Thoracic aorta (tissue), 2 donors: ENCODE data around the gene FRMD3. TPM values are rescaled to one million over a fixed set of nuclear protein-coding genes. Genes with fewer than 3 reads are reported as not detected.

Source experiments
- ATAC-seq: fragments of 150-250 bp; one replicate; pipeline ENCODE4 v1.8.0; 2017; ENCODE audit warnings: low read depth; ENCODE audit not compliant: insufficient number of reproducible peaks, low FRiP score
- DNase-seq: peaks from one replicate; pipeline ENCODE4 v3.0.0-alpha.2; 2020; ENCODE audit warnings: low spot score
- H3K27ac ChIP-seq, 2 donors: fragments of 200-600 bp; sonication (generic); 1 replicate in 1 of 2; 2 replicates in 1 of 2; pipeline ENCODE4 v1.5.1; 2016; ENCODE audit warnings: mild to moderate bottlenecking in 2 of 2, moderate library complexity in 2 of 2
- H3K27me3 ChIP-seq: fragments of 200-600 bp; sonication (generic); replicated peaks from 2 replicates; pipeline ENCODE4 v1.6.0; 2016; ENCODE audit warnings: mild to moderate bottlenecking; ENCODE audit not compliant: insufficient read depth
- H3K36me3 ChIP-seq: fragments of 200-600 bp; sonication (generic); one replicate; pipeline ENCODE4 v1.5.1; 2016
- H3K4me1 ChIP-seq, 2 donors: fragments of 200-600 bp; sonication (generic); 1 replicate in 1 of 2; 2 replicates in 1 of 2; pipeline versions ENCODE4 v1.5.1 to v1.6.0; 2016; ENCODE audit warnings: low read depth in 2 of 2, mild to moderate bottlenecking in 1 of 2; ENCODE audit not compliant: control insufficient read depth in 1 of 2
- H3K4me3 ChIP-seq: fragments of 200-600 bp; sonication (generic); 2 replicates; pipeline ENCODE4 v1.5.1; 2016; ENCODE audit warnings: mild to moderate bottlenecking
- H3K9me3 ChIP-seq: fragments of 200-600 bp; sonication (generic); 2 replicates; pipeline ENCODE4 v1.5.1; 2016
- total RNA-seq, 2 donors: library from RNA; depleted of rRNA; stranded (reverse); fragments of >200 nt; gene quantifications; one replicate each; pipeline versions ENCODE4 v1.1.0 to v1.2.3, GENCODE V29; 2016
- TF ChIP-seq, protein P1 (sequence below): fragments of 200-600 bp; sonication (generic); IDR thresholded peaks from one replicate; pipeline ENCODE4 v1.5.1; 2019; ENCODE audit warnings: antibody characterized with exemption

The FRMD3 gene
- total RNA-seq, 2 donors from 2014 or later, result 5.2 to 6.2 TPM

DNA sequence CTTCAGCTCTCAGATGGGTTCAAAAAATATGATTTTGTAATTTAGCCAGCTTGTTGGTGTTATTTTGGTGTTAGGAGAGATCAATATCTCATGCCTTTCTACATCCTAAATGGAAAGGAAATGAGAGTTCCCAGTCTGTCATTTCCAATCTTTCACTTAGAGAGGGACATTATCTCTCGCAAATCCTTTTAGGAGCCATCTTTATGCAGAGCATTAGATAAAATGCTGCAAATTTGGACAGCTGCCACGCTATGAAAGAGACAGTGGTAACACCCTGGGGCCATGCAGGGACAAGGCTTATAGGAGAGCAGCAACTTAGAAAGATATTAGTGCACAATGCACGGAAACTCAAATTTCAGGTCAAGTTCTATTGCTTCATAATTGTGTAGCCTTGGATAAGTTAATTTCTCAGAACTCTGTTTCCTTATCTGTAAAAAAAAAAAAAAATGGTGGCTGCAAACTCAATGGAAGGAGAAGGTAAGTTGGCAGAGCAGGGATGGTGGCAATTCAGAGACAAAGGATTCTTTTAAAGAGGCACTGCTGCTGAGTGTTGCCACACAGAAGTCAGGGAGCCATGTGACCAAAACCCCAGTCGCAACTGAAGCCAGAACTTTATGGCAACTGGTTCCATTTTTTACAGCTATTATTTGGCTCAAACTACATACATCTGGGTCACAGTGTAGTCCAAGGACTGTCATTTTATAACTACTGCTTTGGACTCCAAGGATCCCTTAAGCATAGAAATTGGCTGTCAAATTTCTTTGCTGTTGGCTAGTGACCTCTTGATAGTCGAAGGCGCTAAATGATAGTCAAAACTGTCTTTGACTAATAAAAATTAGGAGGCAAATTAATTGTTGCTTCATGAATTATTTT is 210.2 kb downstream of the FRMD3 start:
- no peak for ATAC-seq
- Histone ChIP-seq H3K9me3 (no peaks in the 10 kb centered on the region), H3K27ac (no peak overlapping the region), H3K27me3 (no peaks in the 10 kb centered on the region), H3K36me3 (no peaks in the 10 kb centered on the region), H3K4me1 (no peaks in the 10 kb centered on the region), H3K4me3 (no peak overlapping the region)
- no peak for DNase-seq
- TF ChIP-seq, protein P1, sequence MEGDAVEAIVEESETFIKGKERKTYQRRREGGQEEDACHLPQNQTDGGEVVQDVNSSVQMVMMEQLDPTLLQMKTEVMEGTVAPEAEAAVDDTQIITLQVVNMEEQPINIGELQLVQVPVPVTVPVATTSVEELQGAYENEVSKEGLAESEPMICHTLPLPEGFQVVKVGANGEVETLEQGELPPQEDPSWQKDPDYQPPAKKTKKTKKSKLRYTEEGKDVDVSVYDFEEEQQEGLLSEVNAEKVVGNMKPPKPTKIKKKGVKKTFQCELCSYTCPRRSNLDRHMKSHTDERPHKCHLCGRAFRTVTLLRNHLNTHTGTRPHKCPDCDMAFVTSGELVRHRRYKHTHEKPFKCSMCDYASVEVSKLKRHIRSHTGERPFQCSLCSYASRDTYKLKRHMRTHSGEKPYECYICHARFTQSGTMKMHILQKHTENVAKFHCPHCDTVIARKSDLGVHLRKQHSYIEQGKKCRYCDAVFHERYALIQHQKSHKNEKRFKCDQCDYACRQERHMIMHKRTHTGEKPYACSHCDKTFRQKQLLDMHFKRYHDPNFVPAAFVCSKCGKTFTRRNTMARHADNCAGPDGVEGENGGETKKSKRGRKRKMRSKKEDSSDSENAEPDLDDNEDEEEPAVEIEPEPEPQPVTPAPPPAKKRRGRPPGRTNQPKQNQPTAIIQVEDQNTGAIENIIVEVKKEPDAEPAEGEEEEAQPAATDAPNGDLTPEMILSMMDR, result no peak

DNA sequence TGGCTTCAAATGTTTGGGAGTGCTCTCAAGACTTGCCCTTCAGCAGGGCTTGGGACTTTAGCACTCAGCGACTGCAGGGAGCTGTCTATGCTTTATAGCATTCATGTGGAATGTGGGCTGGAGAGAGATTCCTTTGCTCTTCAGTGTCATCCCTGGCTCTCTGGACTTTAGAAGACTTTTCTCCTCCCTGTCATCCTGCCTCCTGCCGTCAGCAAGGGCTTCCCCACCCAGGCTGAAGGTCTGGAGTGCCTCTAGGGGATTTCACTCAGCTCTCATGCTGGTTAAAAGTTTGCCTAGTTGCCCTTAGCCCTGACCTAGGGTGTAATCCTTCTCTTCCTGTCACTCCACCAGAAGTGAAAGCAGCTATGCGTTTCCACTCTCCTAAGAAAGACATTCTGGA is 210.9 kb downstream of the FRMD3 start:
- TF ChIP-seq, protein P1, result no peak
- ATAC-seq (no peak), DNase-seq (no peak)
- no peaks in the 10 kb centered on the region for H3K4me1 ChIP-seq
- H3K4me3 ChIP-seq, result no peak overlapping the region
- no peaks in the 10 kb centered on the region for H3K9me3 ChIP-seq
- no peaks in the 10 kb centered on the region for H3K27me3 ChIP-seq
- H3K36me3 ChIP-seq, result no peaks in the 10 kb centered on the region
- H3K27ac ChIP-seq, result no peak overlapping the region

DNA sequence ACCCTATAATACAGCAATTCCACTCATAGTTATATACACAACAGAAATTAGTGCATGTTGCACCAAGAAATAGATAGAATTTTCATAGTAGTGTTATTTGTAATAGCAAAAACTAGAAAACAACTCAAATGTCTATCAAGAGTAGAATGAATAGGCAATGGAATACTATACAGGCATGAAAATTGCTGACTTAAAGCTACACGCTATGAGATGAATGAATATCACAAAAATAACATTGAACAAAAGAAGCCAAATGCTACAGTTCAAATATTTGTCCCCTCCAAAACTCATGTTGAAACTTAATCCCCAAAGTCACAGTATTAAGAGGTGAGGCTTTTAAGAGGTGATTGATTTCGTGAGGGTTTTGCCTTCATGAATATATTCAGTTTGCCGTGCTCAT is 215.1 kb downstream of the FRMD3 start:
- Histone ChIP-seq H3K4me1 (no peaks in the 10 kb centered on the region), H3K27ac (no peak overlapping the region), H3K4me3 (no peak overlapping the region), H3K27me3 (no peaks in the 10 kb centered on the region), H3K9me3 (no peaks in the 10 kb centered on the region), H3K36me3 (no peaks in the 10 kb centered on the region)
- ATAC-seq, result no peak
- TF ChIP-seq, protein P1, result no peak
- no peak for DNase-seq

DNA sequence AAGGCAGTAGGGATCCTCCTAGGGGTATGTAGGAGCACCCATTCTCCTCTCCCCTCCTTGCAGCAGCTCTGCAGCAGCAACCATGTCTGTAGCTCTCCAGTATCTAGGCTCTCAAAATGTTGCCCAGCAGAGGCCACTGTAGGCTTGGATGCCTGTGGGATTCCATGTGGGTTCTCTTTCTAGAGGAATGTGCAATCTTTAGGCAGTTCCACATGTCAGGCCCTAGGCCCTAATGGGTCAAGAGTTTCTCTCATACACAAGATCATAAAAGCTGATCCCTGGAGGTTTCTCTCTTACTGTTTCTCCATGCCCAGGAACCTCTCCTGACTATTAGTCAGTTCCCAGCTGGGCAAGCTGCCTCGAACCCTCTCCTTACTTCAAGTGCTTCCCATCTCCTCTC is 215.8 kb downstream of the FRMD3 start:
- H3K27ac ChIP-seq, result no peak overlapping the region

DNA sequence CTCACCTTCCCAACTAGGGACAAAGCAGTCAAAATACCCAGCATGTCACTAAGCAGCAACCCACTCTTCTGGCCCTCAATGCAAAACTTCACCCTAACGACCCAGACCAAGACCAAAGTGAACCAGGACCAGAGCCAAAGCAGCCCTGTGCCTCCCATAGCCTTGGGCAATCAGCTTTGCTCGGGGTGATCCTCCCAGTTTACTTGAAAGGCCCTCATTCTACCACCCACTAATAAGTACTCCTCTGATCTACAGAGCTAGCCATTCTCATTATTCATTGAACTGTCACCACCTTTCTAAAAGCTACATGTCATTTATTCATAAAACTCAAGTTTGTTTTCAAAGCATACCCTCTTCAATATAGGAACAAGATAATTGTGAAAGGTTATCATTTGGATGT is 221.0 kb downstream of the FRMD3 start:
- Histone ChIP-seq H3K9me3 (no peaks in the 10 kb centered on the region), H3K4me3 (no peak overlapping the region), H3K27ac (no peak overlapping the region), H3K4me1 (no peaks in the 10 kb centered on the region), H3K36me3 (no peaks in the 10 kb centered on the region), H3K27me3 (no peaks in the 10 kb centered on the region)
- DNase-seq (no peak), ATAC-seq (no peak)
- TF ChIP-seq, protein P1, result no peak

More for the DNA sequence above, 215.8 kb downstream of the FRMD3 start:
- no peaks in the 10 kb centered on the region for H3K4me1 ChIP-seq
- no peaks in the 10 kb centered on the region for H3K36me3 ChIP-seq
- no peaks in the 10 kb centered on the region for H3K9me3 ChIP-seq
- ATAC-seq (no peak), DNase-seq (no peak)
- TF ChIP-seq, protein P1, result no peak
- H3K27me3 ChIP-seq, result no peaks in the 10 kb centered on the region
- H3K4me3 ChIP-seq, result no peak overlapping the region
